Brain microvascular endothelial cell (primary cell): Measurements from ENCODE around the gene MYL3.
A peak's percentile ranks its signal among the peaks of the same experiment; 100 is the strongest.
"Not testable (repeated sequence)": the region's sequence is repeated elsewhere in the genome, so short reads cannot be mapped to it uniquely, and the experiment has no call there.

ENCODE experiments used
- DNase-seq: peaks from one replicate; pipeline ENCODE4 v3.0.0-alpha.2; 2020
- H3K27ac ChIP-seq: fragments of 250-450 bp; sonication (Bioruptor Pico); 2 replicates; pipeline ENCODE4 v1.5.1; 2020; ENCODE audit warnings: mild to moderate bottlenecking, moderate library complexity
- H3K27me3 ChIP-seq: fragments of 250-450 bp; sonication (Bioruptor Pico); replicated peaks from 2 replicates; pipeline ENCODE4 v1.5.1; 2020; ENCODE audit warnings: mild to moderate bottlenecking
- H3K36me3 ChIP-seq: fragments of 250-450 bp; sonication (Bioruptor Pico); replicated peaks from 2 replicates; pipeline ENCODE4 v1.5.1; 2020; ENCODE audit warnings: mild to moderate bottlenecking
- H3K4me3 ChIP-seq: 2 replicates; pipeline ENCODE4 v1.5.1; 2011; ENCODE audit warnings: low read depth, mild to moderate bottlenecking, control low read depth, low read length, moderate library complexity
- CTCF ChIP-seq: IDR thresholded peaks from 2 replicates; pipeline ENCODE4 v1.5.1; 2011; ENCODE audit warnings: low read depth, mild to moderate bottlenecking, moderate library complexity, low read length, control low read depth, inconsistent platforms; ENCODE audit errors: missing control alignments
- in situ Hi-C: cut with HindIII; loops from 2 replicates; pipeline ENCODE4 v1.10.0; 2017; ENCODE audit warnings: low sequenced_read_pairs, low pct_ligation_motif_present

Gene MYL3

DNA sequence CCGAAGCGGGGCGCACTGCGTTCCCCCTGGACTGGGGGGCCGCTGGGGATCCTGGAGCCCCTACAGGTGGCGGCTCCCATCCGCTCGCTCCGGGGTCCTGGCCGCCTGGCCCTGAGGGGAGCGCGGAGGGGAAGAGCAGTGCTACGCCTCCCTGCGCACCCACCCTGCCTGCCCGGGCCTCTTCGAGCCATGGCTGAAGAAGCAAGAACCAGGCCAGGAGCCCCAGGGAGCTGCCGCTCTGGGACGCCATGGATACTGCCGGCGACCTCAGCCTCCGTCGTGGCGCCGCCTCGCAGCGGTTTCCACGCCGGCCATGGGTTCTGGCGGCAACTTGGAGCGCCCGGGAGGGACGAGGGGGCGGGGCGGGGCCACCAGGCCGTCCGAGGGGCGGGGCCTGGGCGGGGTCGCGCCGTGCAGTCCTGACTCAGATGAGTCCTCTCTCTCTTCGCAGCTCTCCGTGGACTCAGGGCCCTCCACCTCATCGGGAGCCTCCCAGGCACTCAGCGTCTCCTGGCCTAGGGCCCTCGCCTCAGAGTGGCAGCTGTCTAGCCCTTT lies 50.9 kb downstream of the MYL3 start:
- Histone ChIP-seq H3K27ac (no peak overlapping the region), H3K27me3 (peaks cover 10% of the 10 kb centered on the region), H3K36me3 (no peaks in the 10 kb centered on the region), H3K4me3 (peak overlapping the region; percentile 31)
- in situ Hi-C loops, result no loop called here
- TF ChIP-seq CTCF, result no peak
- peak; percentile 50 for DNase-seq

- Histone ChIP-seq H3K36me3 (no peaks in the 10 kb centered on the region), H3K4me3 (no peak overlapping the region), H3K27me3 (peaks cover 10% of the 10 kb centered on the region), H3K27ac (no peak overlapping the region)
- DNase-seq, result no peak
- in situ Hi-C loops, result no loop called here
- no peak for TF ChIP-seq CTCF
Observed at GRCh38 chr3:46811615-46812236, 51.5 kb downstream of the MYL3 start.

DNA sequence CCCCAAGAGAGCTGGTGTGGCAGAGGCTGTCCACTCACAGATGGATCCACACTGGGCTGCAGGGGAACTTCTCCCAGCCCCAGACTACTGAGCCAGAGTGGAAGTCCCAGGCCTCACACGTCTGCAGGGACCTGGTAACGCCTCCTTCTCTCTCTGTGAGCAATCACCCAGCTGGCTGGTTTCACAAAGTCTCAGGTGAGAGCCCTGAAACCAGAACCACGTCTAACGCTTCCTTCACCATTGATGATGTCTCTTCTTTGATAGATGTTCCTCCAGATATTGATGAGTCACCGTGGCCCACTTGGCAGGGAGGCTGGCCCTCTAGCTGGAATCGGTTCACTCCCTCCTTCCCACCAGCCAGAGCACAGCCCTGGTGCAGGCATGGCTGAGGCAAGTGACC lies 54.5 kb downstream of the MYL3 start:
- H3K36me3 ChIP-seq, DNase-seq, H3K4me3 ChIP-seq, in situ Hi-C loops, H3K27ac ChIP-seq: not testable (repeated sequence)
- H3K27me3 ChIP-seq, result peaks cover 10% of the 10 kb centered on the region
